ENCODE data around the gene HBA1.

The HBA1 gene

DNA sequence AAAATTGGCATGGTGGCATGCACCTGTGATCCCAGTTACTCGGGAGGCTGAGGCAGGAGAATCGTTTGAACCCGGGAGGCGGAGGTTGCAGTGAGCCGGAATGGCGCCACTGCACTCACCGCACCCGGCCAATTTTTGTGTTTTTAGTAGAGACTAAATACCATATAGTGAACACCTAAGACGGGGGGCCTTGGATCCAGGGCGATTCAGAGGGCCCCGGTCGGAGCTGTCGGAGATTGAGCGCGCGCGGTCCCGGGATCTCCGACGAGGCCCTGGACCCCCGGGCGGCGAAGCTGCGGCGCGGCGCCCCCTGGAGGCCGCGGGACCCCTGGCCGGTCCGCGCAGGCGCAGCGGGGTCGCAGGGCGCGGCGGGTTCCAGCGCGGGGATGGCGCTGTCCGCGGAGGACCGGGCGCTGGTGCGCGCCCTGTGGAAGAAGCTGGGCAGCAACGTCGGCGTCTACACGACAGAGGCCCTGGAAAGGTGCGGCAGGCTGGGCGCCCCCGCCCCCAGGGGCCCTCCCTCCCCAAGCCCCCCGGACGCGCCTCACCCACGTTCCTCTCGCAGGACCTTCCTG is 3.7 kb downstream of the HBA1 start, which contains the start of gene HBQ1:
TSS of gene HBQ1 (plus strand) at position 359 of the 575 bp plus-strand sequence. CDS start at position 387, 28 bp downstream.
- TF ChIP-seq CTCF (conservative IDR thresholded peaks at IDR 0.05; ENCODE audit: control insufficient read depth, insufficient read depth, low read depth, low read length) = no peak
- H3K4me3 ChIP-seq (ENCODE audit: control insufficient read depth, low read depth, low read length) = peak within 1 kb of the TSS; percentile 9
- no peak for DNase-seq (ENCODE audit: low read depth)

DNA sequence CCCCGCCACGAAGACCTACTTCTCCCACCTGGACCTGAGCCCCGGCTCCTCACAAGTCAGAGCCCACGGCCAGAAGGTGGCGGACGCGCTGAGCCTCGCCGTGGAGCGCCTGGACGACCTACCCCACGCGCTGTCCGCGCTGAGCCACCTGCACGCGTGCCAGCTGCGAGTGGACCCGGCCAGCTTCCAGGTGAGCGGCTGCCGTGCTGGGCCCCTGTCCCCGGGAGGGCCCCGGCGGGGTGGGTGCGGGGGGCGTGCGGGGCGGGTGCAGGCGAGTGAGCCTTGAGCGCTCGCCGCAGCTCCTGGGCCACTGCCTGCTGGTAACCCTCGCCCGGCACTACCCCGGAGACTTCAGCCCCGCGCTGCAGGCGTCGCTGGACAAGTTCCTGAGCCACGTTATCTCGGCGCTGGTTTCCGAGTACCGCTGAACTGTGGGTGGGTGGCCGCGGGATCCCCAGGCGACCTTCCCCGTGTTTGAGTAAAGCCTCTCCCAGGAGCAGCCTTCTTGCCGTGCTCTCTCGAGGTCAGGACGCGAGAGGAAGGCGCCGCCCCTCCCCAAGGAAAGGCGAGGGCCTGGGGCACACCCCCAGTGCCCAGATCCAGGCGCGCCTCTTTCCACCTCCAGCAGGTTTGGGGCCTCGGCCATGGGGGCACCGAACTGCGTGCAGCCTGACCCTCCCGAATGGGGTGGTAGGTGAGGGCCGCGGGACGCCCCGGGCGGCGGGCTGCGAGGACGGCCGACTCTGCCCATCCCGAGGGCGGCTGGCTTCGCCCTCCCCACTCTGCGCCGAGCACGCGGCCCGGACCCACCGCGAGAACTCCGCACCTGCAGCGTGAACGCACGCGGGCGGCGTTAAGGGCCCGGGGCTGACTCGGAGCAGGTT is 4.4 kb downstream of the HBA1 start:
- peak overlapping the region; percentile 9 for H3K4me3 ChIP-seq (ENCODE audit: control insufficient read depth, low read depth, low read length)
- peak; percentile 53 for DNase-seq (ENCODE audit: low read depth)
- TF ChIP-seq CTCF (conservative IDR thresholded peaks at IDR 0.05; ENCODE audit: control insufficient read depth, insufficient read depth, low read depth, low read length) = no peak

- peak; percentile 19 for DNase-seq (ENCODE audit: low read depth)
- H3K4me3 ChIP-seq (ENCODE audit: control insufficient read depth, low read depth, low read length) = no peak overlapping the region
- peak; percentile 63 for TF ChIP-seq CTCF (conservative IDR thresholded peaks at IDR 0.05; ENCODE audit: control insufficient read depth, insufficient read depth, low read depth, low read length)
Observed at GRCh38 chr16:181565-182021, 5.1 kb downstream of the HBA1 start.

- DNase-seq (ENCODE audit: low read depth) = no peak
- no peak for TF ChIP-seq CTCF (conservative IDR thresholded peaks at IDR 0.05; ENCODE audit: control insufficient read depth, insufficient read depth, low read depth, low read length)
- no peak overlapping the region for H3K4me3 ChIP-seq (ENCODE audit: control insufficient read depth, low read depth, low read length)
Observed at GRCh38 chr16:183005-183404, 6.5 kb downstream of the HBA1 start.

GRCh38 chr16:185213-185612 is 8.7 kb downstream of the HBA1 start:
- no peak overlapping the region for H3K4me3 ChIP-seq (ENCODE audit: control insufficient read depth, low read depth, low read length)
- TF ChIP-seq CTCF (conservative IDR thresholded peaks at IDR 0.05; ENCODE audit: control insufficient read depth, insufficient read depth, low read depth, low read length) = no peak
- DNase-seq (ENCODE audit: low read depth) = no peak

DNA sequence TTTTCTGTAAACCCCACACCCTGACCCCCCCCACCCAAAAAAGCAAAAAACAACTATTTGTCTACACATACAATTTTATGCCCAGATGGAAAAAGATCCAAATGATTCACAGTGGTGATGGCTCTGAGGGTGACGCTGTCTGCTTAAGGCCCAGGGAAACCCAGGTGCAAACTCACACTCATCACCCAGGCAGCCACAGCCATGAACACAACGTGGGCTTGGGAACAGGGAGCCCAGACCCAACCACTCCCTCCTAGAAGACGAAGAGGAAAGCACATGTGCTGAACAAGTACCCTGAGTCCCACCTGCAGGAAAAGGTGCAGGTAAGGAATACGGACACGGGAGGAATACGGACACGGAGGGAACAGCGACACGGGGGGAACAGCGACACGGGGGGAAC is 9.2 kb downstream of the HBA1 start:
- no peak for TF ChIP-seq CTCF (conservative IDR thresholded peaks at IDR 0.05; ENCODE audit: control insufficient read depth, insufficient read depth, low read depth, low read length)
- H3K4me3 ChIP-seq (ENCODE audit: control insufficient read depth, low read depth, low read length) = no peak overlapping the region
- no peak for DNase-seq (ENCODE audit: low read depth)

Measured in fibroblast of mammary gland (primary cell).